NT2/D1 (cell line): ENCODE data around the gene ATXN7.

ENCODE experiments used
- DNase-seq: peaks from one replicate; pipeline ENCODE4 v3.0.0-alpha.2; 2011; ENCODE audit warnings: low read depth, low spot score
- H3K27me3 ChIP-seq: 2 replicates; pipeline ENCODE4 v1.6.0; 2011; ENCODE audit warnings: mild to moderate bottlenecking; ENCODE audit not compliant: insufficient read length, insufficient read depth
- H3K36me3 ChIP-seq: 2 replicates; pipeline ENCODE4 v1.6.1; 2011; ENCODE audit warnings: mild to moderate bottlenecking, low read length, mixed read lengths; ENCODE audit not compliant: insufficient read depth, insufficient read length
- H3K4me1 ChIP-seq: 2 replicates; pipeline ENCODE4 v1.5.1; 2011; ENCODE audit not compliant: insufficient read depth, insufficient read length
- H3K4me3 ChIP-seq: 2 replicates; pipeline ENCODE4 v1.5.1; 2011; ENCODE audit warnings: low read depth; ENCODE audit not compliant: insufficient read length
- H3K9ac ChIP-seq: 2 replicates; pipeline ENCODE4 v1.6.0; 2011; ENCODE audit warnings: low read depth; ENCODE audit not compliant: insufficient read length
- H3K9me3 ChIP-seq: 2 replicates; pipeline ENCODE4 v1.5.1; 2011; ENCODE audit warnings: mild to moderate bottlenecking, low read length; ENCODE audit not compliant: insufficient read depth
- SUZ12 ChIP-seq: IDR thresholded peaks from 2 replicates; pipeline ENCODE4 v1.6.1; 2011; ENCODE audit not compliant: insufficient read length, insufficient read depth; ENCODE audit errors: extremely low read depth
- YY1 ChIP-seq: IDR thresholded peaks from 2 replicates; pipeline ENCODE4 v1.6.1; 2011; ENCODE audit not compliant: insufficient read length, insufficient read depth
- ZNF274 ChIP-seq: IDR thresholded peaks from 2 replicates; pipeline ENCODE4 v1.6.1; 2011; ENCODE audit warnings: mild to moderate bottlenecking, low read depth, low read length

Gene ATXN7

DNA sequence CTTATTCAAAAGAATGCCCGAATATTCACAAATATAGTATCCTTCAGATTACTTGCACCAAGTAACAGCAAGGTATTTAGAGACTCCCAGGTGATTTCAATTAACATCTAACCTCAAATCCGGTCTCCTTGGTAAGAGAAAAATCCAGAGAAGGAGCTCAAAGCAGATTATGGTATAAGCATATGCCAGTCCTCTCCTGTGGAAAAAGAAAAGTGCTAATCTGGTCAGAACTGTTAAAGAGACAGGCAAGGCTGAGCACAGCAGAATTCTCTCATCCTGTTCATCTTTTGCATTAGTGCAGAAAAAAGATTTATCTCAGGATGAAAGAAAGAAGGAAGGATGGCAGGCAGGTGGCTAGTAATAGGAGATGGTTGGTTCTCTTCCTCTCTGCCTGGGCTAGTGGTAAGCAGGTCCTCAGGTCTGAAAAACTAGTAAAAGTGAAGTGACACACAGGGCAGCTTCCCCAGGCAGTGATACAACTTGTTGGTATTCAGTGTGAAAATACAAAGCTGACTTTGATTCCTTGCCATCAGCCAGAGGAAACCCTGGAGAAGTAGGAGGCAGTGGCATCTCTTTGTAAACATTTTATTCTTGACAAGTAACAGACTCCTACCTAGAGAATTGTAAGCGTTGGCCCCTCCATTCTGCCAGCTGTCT, 14.2 kb downstream of the ATXN7 start:
- DNase-seq = no peak
- Histone ChIP-seq H3K9me3 (no peaks in the 10 kb centered on the region), H3K9ac (no peak overlapping the region), H3K36me3 (peaks cover 4% of the 10 kb centered on the region), H3K4me3 (no peak overlapping the region), H3K27me3 (no peaks in the 10 kb centered on the region), H3K4me1 (no peaks in the 10 kb centered on the region)
- no peak for TF ChIP-seq SUZ12

DNA sequence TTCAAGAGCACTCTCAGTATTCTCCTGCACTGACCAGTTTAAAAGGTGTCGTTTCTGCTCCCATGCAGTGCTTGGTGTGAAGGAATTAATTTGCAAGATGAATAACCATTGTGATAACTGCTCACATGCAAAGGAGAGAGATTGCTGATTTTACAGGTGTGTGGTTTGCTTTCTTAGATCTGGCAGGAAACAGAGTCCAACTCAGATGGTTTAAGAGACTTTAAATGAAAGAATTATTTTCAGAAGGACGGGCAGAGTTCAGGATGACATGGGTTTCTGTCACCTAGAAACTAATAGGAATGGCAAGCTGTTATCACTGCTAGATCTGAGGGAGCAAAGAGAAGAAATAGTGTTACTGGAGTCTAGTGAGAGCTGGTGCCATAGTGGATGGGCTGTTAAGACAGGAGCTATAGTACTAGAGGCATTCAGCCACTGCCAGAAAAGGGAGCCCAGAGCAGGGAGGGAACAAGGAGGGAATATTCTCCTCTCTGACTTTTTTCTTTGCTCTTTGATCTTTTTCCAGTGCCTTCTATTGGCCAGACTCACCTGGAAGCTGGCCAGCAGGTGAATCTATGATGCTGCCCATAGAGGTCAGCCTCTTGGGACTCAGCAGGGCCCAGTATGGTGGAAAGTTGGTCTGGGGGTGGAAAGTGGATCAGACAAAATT, 14.9 kb downstream of the ATXN7 start:
- no peaks in the 10 kb centered on the region for H3K27me3 ChIP-seq
- no peaks in the 10 kb centered on the region for H3K4me1 ChIP-seq
- H3K36me3 ChIP-seq = peaks cover 3% of the 10 kb centered on the region
- H3K9me3 ChIP-seq = no peaks in the 10 kb centered on the region
- TF ChIP-seq YY1 (no peak), SUZ12 (no peak), ZNF274 (no peak)
- no peak for DNase-seq
- H3K9ac ChIP-seq = no peak overlapping the region
- no peak overlapping the region for H3K4me3 ChIP-seq

DNA sequence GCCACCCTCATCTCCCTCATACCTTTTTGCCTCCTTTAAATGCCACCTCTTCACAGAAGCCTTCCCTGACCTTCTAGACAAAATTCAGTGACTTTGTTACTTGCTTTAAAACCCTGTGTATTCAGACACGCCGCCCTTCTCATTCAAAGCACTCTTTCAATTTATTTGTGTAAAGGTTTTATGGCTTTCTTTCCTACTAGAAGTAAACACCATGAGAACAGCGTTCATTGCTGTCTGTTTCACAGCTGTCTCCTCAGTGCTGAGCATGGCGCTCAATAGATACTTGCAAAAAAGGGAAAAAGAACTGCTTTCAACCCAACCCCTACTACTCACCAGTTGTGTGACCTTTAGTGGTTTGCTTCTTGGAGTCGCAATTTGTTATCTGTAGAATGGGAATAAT, 17.0 kb downstream of the ATXN7 start:
- Histone ChIP-seq H3K4me3 (no peak overlapping the region), H3K9me3 (no peaks in the 10 kb centered on the region), H3K4me1 (no peaks in the 10 kb centered on the region), H3K27me3 (no peaks in the 10 kb centered on the region), H3K9ac (no peak overlapping the region), H3K36me3 (peaks cover 2% of the 10 kb centered on the region)
- TF ChIP-seq YY1 (no peak), ZNF274 (no peak), SUZ12 (no peak)
- no peak for DNase-seq

DNA sequence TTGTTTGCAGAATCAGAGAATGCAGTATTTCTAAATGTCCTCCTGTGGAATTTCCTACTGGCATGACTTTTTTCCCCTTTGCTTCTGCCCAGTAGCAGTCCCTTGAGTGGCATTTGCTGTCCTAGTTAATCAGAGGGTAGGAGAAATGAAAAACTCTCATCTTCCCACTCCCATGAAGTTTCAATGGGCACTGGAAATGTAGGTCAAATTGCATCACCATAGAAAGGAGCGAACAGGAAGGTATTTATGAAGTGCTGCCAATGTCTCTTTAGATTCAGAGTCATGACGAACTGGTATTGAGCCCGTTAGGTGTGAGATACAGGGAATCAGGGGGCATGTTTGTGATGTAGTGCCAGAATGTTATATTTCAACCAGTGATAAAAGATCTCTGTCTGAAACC, 23.2 kb downstream of the ATXN7 start:
- no peak for DNase-seq
- Histone ChIP-seq H3K9ac (no peak overlapping the region), H3K9me3 (no peaks in the 10 kb centered on the region), H3K4me3 (no peak overlapping the region), H3K27me3 (no peaks in the 10 kb centered on the region), H3K36me3 (peaks cover 2% of the 10 kb centered on the region), H3K4me1 (no peaks in the 10 kb centered on the region)
- no peak for TF ChIP-seq YY1
- no peak for TF ChIP-seq SUZ12
- no peak for TF ChIP-seq ZNF274

DNA sequence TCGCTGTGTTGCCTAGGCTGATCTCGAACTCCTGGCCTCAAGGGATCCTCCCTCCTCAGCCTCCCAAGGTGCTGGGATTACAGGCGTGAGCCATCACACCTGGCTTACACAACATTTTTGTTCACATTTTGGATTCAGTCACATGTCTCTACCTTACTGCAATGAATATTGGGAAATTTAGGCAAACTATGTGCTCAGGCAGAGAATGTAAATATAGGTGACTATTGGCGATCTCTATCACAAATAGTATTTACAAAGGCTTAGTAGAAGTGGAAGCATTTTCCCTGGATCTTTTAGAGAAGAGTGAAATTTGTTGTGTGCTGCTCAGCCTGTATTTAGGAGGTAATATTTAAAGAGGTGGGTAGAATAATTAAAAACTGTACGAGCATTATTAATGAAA, 27.9 kb downstream of the ATXN7 start:
- Histone ChIP-seq H3K27me3 (no peaks in the 10 kb centered on the region), H3K4me3 (no peak overlapping the region), H3K9ac (no peak overlapping the region), H3K36me3 (peaks cover 2% of the 10 kb centered on the region), H3K9me3 (no peaks in the 10 kb centered on the region), H3K4me1 (no peaks in the 10 kb centered on the region)
- TF ChIP-seq ZNF274 (no peak), YY1 (no peak), SUZ12 (no peak)
- DNase-seq = no peak

DNA sequence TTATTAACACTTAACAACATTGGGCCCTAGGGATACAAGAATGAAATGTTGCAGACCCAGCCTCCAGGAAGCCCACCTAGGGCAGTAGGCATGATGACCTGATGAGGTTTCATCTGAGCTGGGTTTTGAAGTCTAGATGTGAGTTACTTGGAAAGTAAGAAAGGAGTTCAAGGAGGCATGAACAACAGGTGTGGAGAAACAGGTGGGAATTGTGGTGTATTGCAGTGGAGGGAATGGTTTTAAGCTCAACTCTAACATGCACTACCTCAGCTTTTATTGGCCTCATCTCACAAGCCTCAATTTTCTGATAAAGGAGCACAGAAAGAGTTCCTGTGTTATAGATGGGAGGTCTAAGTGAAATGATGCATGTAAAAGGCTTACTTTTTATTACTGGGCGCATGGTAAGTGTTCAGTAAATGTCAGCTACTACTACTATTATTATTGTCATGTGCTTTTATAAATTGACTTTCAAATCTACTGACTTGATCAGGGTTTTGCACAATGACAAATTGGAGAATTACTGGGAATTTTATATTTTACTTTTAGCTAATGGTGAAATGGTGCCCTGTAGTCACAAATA, 29.2 kb downstream of the ATXN7 start:
- TF ChIP-seq SUZ12 (no peak), YY1 (no peak), ZNF274 (no peak)
- Histone ChIP-seq H3K9ac (no peak overlapping the region), H3K27me3 (no peaks in the 10 kb centered on the region), H3K36me3 (peaks cover 2% of the 10 kb centered on the region), H3K9me3 (no peaks in the 10 kb centered on the region), H3K4me3 (no peak overlapping the region), H3K4me1 (no peaks in the 10 kb centered on the region)
- no peak for DNase-seq

DNA sequence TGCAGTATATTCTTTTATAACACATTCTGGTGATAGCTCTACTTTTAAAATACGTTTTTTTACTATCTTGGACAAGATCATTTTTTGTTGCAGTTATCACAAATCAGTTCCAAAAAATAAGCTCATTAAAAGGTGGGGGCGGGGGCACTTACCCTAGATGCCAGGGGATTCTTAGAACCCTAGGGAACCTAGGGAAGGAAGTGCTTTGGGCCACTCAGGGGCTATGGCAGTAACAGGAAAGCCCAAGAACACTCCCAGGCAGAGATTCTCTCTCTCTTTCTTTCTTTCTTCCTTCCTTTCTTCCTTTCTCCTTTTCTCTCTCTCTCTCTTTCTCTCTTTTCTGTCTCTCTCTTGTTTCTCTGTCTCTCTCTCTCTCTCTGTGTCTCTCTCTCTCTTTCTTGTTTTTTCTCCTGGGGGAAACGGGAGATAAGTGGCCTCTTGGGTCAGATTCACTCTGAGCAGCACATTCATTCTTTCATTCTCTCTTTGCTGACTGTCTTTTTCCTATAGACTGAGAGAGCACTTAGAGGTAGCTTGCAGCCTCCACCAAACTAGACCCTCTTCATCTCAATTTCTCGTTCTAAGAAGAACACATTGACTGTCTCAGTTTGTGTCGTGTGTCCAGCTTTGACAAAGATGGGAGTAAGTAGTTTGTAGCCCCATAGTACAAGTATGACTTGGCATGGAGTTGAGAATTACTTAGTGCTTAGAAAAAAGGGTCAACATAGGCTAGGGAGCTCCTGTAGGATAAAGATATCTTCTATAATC, 31.9 kb downstream of the ATXN7 start:
- Histone ChIP-seq H3K9me3 (no peaks in the 10 kb centered on the region), H3K4me3 (no peak overlapping the region), H3K4me1 (no peaks in the 10 kb centered on the region), H3K9ac (no peak overlapping the region), H3K27me3 (no peaks in the 10 kb centered on the region), H3K36me3 (peaks cover 24% of the 10 kb centered on the region)
- DNase-seq = no peak
- TF ChIP-seq SUZ12 (no peak), YY1 (no peak), ZNF274 (no peak)
